ENCODE measurements around the gene KRTAP4-7. TPM values are rescaled to one million over a fixed set of nuclear protein-coding genes. Genes with fewer than 3 reads are reported as not detected.
"Not testable (repeated sequence)": the region's sequence is repeated elsewhere in the genome, so short reads cannot be mapped to it uniquely, and the experiment has no call there.

The KRTAP4-7 gene
- total RNA-seq, 1 experiment from 2014 or later = not detected

DNA sequence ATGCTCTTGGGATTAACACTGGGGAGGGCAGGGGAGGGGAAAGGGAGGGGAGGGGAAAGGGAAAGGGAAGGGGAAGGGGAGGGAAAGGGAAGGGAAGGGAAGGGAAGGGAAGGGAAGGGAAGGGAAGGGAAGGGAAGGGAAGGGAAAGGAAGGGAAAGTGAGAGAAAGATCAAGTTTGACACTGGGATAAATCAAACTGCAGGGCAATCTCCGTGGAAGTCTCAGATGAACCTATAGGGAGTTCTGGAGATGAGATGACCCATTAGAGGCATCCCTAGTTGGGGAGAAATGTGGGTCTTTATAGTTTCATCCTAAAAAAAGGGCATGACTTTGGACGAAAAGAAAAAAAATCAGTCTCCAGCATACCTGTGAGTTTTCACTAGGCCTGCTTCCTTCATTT, 37.8 kb downstream of the KRTAP4-7 start:
- no peaks in the 10 kb centered on the region for H3K36me3 Mint-ChIP-seq (ENCODE audit: insufficient read depth, unreplicated experiment)
- no peak overlapping the region for H3K27ac Mint-ChIP-seq (ENCODE audit: unreplicated experiment)
- Histone ChIP-seq H3K9me3 (no peaks in the 10 kb centered on the region), H3K4me3 (ENCODE audit: low read depth, low read length) (no peak overlapping the region), H3K4me1 (no peaks in the 10 kb centered on the region), H3K36me3 (ENCODE audit: control insufficient read depth, insufficient read depth, low read length) (no peaks in the 10 kb centered on the region), H3K27me3 (replicated peaks; ENCODE audit: control insufficient read depth, insufficient read depth, low read length) (no peaks in the 10 kb centered on the region)
- no peak overlapping the region for H3K4me3 Mint-ChIP-seq (ENCODE audit: unreplicated experiment)
- BruUV-seq (replicated peaks) = no TSS peak
- ChIA-PET CTCF (no interaction called here), POLR2A (no interaction called here)
- TF ChIP-seq, protein P1, sequence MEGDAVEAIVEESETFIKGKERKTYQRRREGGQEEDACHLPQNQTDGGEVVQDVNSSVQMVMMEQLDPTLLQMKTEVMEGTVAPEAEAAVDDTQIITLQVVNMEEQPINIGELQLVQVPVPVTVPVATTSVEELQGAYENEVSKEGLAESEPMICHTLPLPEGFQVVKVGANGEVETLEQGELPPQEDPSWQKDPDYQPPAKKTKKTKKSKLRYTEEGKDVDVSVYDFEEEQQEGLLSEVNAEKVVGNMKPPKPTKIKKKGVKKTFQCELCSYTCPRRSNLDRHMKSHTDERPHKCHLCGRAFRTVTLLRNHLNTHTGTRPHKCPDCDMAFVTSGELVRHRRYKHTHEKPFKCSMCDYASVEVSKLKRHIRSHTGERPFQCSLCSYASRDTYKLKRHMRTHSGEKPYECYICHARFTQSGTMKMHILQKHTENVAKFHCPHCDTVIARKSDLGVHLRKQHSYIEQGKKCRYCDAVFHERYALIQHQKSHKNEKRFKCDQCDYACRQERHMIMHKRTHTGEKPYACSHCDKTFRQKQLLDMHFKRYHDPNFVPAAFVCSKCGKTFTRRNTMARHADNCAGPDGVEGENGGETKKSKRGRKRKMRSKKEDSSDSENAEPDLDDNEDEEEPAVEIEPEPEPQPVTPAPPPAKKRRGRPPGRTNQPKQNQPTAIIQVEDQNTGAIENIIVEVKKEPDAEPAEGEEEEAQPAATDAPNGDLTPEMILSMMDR (IDR thresholded peaks at IDR 0.05; ENCODE audit: insufficient read depth in 1 of 2, low read depth in 1 of 2, low read length in 1 of 2, severe bottlenecking in 1 of 2, unreplicated experiment in 1 of 2) = no peak
- H3K27me3 Mint-ChIP-seq (ENCODE audit: insufficient read depth, unreplicated experiment) = no peaks in the 10 kb centered on the region
- H3K4me1 Mint-ChIP-seq (ENCODE audit: low read depth, unreplicated experiment) = no peaks in the 10 kb centered on the region
- intact Hi-C loops (cut with micrococcal nuclease; ENCODE audit: unreplicated experiment) = no loop called here
- H3K9me3 Mint-ChIP-seq (ENCODE audit: unreplicated experiment) = no peaks in the 10 kb centered on the region
- no peak for DNase-seq

DNA sequence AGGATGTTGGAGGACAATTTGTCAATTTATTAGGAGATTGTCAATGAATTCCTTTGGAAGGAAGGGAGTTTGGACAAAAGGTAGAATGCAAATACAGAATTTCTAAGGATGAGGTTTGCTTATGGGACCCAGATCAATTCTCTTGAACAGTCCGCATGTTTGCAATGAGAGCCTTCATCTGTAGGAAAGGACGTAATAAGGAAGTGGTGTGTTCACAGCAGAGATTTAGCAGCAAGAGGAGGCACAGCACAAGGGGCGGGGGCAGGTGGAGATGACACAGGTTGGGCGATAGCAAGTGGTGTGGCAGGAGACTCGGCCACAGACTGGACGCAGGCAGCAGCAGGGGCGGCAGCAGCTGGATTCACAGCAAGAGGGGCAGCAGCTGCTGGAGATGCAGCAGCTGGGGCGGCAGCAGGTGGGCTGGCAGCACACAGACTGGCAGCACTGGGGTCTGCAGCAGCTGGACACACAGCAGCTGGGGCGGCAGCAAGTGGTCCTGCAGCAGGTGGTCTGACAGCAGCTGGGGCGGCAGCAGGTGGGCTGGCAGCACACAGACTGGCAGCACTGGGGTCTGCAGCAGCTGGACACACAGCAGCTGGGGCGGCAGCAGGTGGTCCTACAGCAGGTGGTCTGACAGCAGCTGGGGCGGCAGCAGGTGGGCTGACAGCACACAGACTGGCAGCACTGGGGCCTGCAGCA, 39.5 kb downstream of the KRTAP4-7 start:
- intact Hi-C loops (cut with micrococcal nuclease; ENCODE audit: unreplicated experiment); DNase-seq; H3K4me3 Mint-ChIP-seq (ENCODE audit: unreplicated experiment); H3K27ac Mint-ChIP-seq (ENCODE audit: unreplicated experiment); H3K36me3 Mint-ChIP-seq (ENCODE audit: insufficient read depth, unreplicated experiment); CTCF ChIA-PET; H3K27me3 Mint-ChIP-seq (ENCODE audit: insufficient read depth, unreplicated experiment); H3K27me3 ChIP-seq (replicated peaks; ENCODE audit: control insufficient read depth, insufficient read depth, low read length); H3K4me3 ChIP-seq (ENCODE audit: low read depth, low read length); H3K4me1 Mint-ChIP-seq (ENCODE audit: low read depth, unreplicated experiment); H3K36me3 ChIP-seq (ENCODE audit: control insufficient read depth, insufficient read depth, low read length); BruUV-seq (replicated peaks); H3K9me3 ChIP-seq; H3K9me3 Mint-ChIP-seq (ENCODE audit: unreplicated experiment); POLR2A ChIA-PET; H3K4me1 ChIP-seq: not testable (repeated sequence)

DNA sequence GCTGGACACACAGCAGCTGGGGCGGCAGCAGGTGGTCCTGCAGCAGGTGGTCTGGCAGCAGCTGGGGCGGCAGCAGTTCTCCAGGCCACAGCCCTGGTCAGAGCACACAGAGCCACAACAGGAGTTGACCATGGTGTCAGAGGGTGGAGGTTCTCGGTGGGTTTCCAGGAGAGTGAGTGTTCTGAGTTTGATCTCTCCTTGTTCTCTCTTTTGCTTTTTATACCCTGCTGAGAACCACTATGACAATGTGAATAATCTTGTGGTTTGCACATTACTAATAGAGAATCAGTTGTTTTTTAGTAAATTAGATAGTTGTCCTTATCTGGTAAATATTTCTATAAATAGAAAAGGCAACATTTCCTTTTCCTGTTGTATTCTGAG, 40.0 kb downstream of the KRTAP4-7 start, which contains the start of gene KRTAP4-12:
Gene KRTAP4-12, minus strand, starts transcription at position 192 of the 381 bp plus-strand sequence. Its CDS starts 60 bp downstream, at position 132.
- H3K27me3 ChIP-seq (replicated peaks; ENCODE audit: control insufficient read depth, insufficient read depth, low read length); H3K4me3 Mint-ChIP-seq (ENCODE audit: unreplicated experiment); H3K4me1 Mint-ChIP-seq (ENCODE audit: low read depth, unreplicated experiment); BruUV-seq (replicated peaks); H3K27me3 Mint-ChIP-seq (ENCODE audit: insufficient read depth, unreplicated experiment); POLR2A ChIA-PET; DNase-seq; H3K9me3 ChIP-seq; H3K27ac Mint-ChIP-seq (ENCODE audit: unreplicated experiment); intact Hi-C loops (cut with micrococcal nuclease; ENCODE audit: unreplicated experiment); H3K4me3 ChIP-seq (ENCODE audit: low read depth, low read length); H3K36me3 ChIP-seq (ENCODE audit: control insufficient read depth, insufficient read depth, low read length); H3K36me3 Mint-ChIP-seq (ENCODE audit: insufficient read depth, unreplicated experiment); H3K4me1 ChIP-seq; CTCF ChIA-PET; H3K9me3 Mint-ChIP-seq (ENCODE audit: unreplicated experiment): not testable (repeated sequence)

DNA sequence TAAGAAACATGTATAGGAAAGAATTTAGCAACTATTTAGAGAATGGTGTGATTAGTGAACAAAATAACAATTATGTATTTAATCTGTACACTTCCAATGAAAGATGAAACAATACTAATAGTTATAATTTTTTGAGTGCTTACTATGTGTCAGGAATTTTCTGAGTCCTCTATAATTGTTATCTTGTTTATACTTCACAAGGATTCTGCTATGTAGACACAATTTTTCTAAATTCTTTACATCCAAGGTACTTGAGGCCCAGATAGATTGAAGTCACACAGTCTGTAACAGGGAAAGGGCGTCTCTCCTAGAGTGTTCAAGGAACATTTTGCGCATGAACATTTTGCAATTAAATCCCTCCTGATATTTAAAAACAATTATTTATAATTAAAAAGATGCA, 41.1 kb downstream of the KRTAP4-7 start:
- H3K36me3 Mint-ChIP-seq (ENCODE audit: insufficient read depth, unreplicated experiment) = no peaks in the 10 kb centered on the region
- Histone ChIP-seq H3K36me3 (ENCODE audit: control insufficient read depth, insufficient read depth, low read length) (no peaks in the 10 kb centered on the region), H3K4me3 (ENCODE audit: low read depth, low read length) (no peak overlapping the region), H3K9me3 (no peaks in the 10 kb centered on the region), H3K27me3 (replicated peaks; ENCODE audit: control insufficient read depth, insufficient read depth, low read length) (no peaks in the 10 kb centered on the region), H3K4me1 (no peaks in the 10 kb centered on the region)
- no peaks in the 10 kb centered on the region for H3K27me3 Mint-ChIP-seq (ENCODE audit: insufficient read depth, unreplicated experiment)
- TF ChIP-seq, protein P1 (IDR thresholded peaks at IDR 0.05; ENCODE audit: insufficient read depth in 1 of 2, low read depth in 1 of 2, low read length in 1 of 2, severe bottlenecking in 1 of 2, unreplicated experiment in 1 of 2) = no peak
- intact Hi-C loops (cut with micrococcal nuclease; ENCODE audit: unreplicated experiment) = no loop called here
- H3K4me3 Mint-ChIP-seq (ENCODE audit: unreplicated experiment) = no peak overlapping the region
- no peak overlapping the region for H3K27ac Mint-ChIP-seq (ENCODE audit: unreplicated experiment)
- no peaks in the 10 kb centered on the region for H3K4me1 Mint-ChIP-seq (ENCODE audit: low read depth, unreplicated experiment)
- H3K9me3 Mint-ChIP-seq (ENCODE audit: unreplicated experiment) = peaks cover 4% of the 10 kb centered on the region
- DNase-seq = no peak
- POLR2A ChIA-PET = no interaction called here
- BruUV-seq (replicated peaks) = no TSS peak
- CTCF ChIA-PET = no interaction called here

Measured in Caco-2 (cell line).